Activated naive CD8-positive, alpha-beta T cell (primary cell): ENCODE measurements around the gene TBC1D5.

ENCODE experiments used
- H3K27ac Mint-ChIP-seq: one replicate; pipeline ENCODE4 v1.8.0; 2021; ENCODE audit warnings: mixed read lengths
- H3K27me3 Mint-ChIP-seq: one replicate; pipeline ENCODE4 v1.8.0; 2021; ENCODE audit warnings: mixed read lengths
- H3K36me3 Mint-ChIP-seq: one replicate; pipeline ENCODE4 v1.8.0; 2021; ENCODE audit warnings: mixed read lengths
- H3K4me1 Mint-ChIP-seq: one replicate; pipeline ENCODE4 v1.8.0; 2021; ENCODE audit warnings: low read depth, mixed read lengths
- H3K4me3 Mint-ChIP-seq: one replicate; pipeline ENCODE4 v1.8.0; 2021; ENCODE audit warnings: mild to moderate bottlenecking, mixed read lengths
- H3K9me3 Mint-ChIP-seq: one replicate; pipeline ENCODE4 v1.8.0; 2021; ENCODE audit warnings: low read depth, mixed read lengths

TBC1D5 gene

DNA sequence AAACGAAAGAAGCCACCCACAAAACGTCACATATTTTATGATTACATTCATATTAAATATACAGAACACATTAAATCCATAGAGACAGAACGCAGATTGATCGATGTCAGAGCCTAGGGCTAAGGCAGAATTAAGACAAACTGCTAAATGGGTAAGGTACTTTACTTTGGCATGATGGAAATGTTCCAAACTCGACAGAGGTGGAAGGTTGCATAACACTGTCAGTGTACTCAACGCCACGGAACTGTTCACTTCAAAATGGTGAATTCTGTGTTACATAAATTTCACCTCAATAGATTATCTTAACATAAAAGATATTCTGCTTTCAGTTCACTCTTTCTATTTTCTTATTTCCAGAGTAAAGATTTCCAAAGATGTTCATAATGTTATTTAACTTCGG is 158.4 kb downstream of the TBC1D5 start:
- H3K27me3 Mint-ChIP-seq: no peaks in the 10 kb centered on the region
- peaks cover 1% of the 10 kb centered on the region for H3K4me1 Mint-ChIP-seq
- H3K9me3 Mint-ChIP-seq: no peaks in the 10 kb centered on the region
- H3K27ac Mint-ChIP-seq: no peak overlapping the region
- H3K36me3 Mint-ChIP-seq: peaks cover 15% of the 10 kb centered on the region
- H3K4me3 Mint-ChIP-seq: no peak overlapping the region

DNA sequence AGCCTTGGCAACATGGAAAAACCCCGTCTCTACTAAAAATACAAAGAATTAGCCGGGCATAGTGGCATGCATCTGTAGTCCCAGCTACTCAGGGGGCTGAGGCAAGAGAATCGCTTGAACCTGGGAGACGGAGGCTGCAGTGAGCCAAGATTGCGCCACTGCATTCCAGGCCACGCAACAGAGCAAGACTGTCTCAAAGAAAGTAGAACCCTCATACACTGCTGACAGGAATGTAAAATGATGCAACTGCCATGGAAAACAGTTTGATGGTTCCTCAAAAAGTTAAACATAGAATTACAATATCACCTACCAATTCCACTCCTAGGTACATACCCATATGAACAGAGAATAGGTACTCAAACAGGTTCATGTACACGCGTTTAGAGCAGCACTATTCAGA is 158.9 kb downstream of the TBC1D5 start:
- Mint-ChIP-seq H3K4me1 (peaks cover 3% of the 10 kb centered on the region), H3K27ac (no peak overlapping the region), H3K36me3 (peaks cover 11% of the 10 kb centered on the region)

DNA sequence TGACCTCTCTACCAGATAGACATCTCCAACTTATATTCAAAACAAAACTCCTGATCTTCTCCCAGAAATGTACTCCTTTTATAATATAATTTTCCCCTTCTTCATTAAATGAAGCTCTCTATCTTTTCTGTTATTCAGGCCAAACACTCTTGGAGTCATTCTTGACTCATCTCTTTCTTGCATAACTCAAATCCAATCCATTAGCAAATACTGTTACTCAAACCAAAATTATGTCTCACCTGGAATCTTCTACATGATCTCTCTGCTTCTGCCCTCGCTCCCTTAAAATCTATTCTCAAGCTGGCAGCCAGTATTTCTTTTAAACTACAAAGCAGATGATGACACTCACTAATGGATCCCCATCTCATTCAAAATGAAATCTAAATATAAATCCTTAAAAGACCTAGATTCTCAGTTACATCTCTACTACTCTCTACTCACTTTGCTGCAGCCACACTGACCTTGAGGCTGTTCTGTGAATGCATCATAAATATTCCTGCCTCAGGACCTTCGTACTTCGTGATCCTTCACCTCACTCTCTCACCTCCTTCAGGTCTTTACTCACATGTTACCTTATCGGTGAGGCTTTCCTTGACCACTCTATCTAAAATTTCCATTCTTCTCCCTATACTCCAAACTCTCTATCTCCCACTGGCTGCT is 160.9 kb downstream of the TBC1D5 start:
- H3K27ac Mint-ChIP-seq: no peak overlapping the region
- no peaks in the 10 kb centered on the region for H3K9me3 Mint-ChIP-seq
- peaks cover 11% of the 10 kb centered on the region for H3K36me3 Mint-ChIP-seq
- no peaks in the 10 kb centered on the region for H3K27me3 Mint-ChIP-seq
- H3K4me1 Mint-ChIP-seq: peaks cover 6% of the 10 kb centered on the region
- no peak overlapping the region for H3K4me3 Mint-ChIP-seq

More for the DNA sequence above, 158.9 kb downstream of the TBC1D5 start:
- no peak overlapping the region for H3K4me3 Mint-ChIP-seq
- no peaks in the 10 kb centered on the region for H3K27me3 Mint-ChIP-seq
- no peaks in the 10 kb centered on the region for H3K9me3 Mint-ChIP-seq

DNA sequence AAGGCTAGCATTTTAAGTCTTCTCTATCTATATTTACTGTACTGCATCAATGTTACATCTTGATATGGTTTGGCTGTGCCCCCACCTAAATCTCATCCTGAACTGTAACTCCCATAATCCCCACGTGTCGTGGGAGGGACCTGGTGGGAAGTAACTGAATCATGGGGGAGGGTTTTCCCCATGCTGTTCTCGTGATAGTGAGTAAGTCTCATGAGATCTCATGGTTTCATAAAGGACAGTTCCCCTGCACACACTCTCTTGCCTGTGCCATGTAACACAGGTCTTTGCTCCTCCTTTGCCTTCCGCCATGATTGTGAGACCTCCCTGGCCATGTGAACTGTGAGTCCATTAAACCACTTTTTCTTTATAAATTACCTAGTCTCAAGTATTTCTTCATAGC is 161.5 kb downstream of the TBC1D5 start:
- H3K4me1 Mint-ChIP-seq: peaks cover 6% of the 10 kb centered on the region

DNA sequence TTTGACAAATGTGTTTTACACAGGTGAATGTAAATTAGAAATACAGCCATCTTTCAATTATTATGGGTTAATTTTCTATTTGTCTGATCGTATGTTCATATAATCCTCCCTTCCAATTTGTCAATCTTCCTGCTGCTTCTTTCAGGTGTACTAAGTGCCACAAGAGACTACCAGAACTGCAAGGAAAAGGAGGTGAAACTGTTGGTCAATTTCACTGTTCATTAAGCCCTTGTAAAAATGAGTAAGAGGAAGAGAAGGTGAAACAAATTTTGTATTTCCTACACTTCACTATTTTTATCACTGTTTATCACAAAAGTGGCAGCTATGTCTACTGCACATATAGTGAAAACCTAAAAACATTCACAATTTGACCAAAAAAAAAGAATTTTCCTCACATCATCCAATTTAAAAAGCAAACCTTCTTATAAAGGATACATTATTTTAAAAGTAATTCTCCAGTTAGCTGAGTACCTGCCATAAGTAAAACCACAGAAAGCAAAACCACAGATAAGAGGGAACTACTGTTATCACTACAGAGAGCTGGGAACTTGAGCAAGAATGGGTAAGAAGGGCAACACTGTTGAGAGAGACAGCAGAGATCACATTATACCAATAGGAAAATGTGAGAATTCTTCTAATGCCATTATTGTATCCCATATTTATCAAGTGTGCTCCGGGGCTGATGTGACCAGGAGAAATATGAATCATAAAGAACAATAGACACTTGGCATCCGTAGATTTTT is 163.0 kb downstream of the TBC1D5 start:
- no peak overlapping the region for H3K4me3 Mint-ChIP-seq
- peaks cover 7% of the 10 kb centered on the region for H3K36me3 Mint-ChIP-seq
- no peaks in the 10 kb centered on the region for H3K9me3 Mint-ChIP-seq
- no peak overlapping the region for H3K27ac Mint-ChIP-seq
- H3K27me3 Mint-ChIP-seq: no peaks in the 10 kb centered on the region
- H3K4me1 Mint-ChIP-seq: peaks cover 6% of the 10 kb centered on the region

More for the DNA sequence above, 161.5 kb downstream of the TBC1D5 start:
- Mint-ChIP-seq H3K9me3 (no peaks in the 10 kb centered on the region), H3K27ac (no peak overlapping the region), H3K4me3 (no peak overlapping the region), H3K36me3 (peaks cover 11% of the 10 kb centered on the region), H3K27me3 (no peaks in the 10 kb centered on the region)

DNA sequence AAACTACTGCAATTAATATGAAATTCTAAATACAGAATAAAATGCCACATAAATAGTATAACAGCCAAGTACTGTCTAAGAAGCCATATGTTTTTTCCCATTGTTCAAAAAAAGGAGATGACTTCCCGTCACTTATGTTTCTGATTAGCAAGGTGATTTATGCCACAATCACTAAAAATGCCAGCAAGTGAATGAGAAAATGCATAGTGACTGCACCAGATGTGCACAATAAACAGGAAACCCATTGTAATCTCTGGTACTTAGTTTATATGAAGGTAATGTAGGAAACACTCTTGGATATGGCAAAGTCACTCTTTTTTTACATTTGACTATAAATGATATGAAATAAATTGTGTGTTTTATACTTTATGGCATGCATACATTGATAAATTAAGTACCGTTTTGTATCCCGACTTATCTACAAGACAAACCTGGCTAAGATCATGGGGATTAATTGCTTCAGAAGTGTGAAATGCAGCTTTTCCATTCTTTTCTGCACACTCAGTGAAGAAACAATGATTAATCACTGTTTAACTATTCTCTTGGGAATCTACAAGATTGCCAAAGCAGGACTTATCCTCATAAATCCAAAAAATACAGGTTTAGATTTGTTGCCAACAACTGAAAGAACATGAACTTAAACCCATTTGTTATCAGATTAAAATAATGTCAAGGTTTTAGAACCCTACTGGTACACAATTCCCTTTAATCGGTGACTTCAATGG is 164.5 kb downstream of the TBC1D5 start:
- H3K4me1 Mint-ChIP-seq: peaks cover 9% of the 10 kb centered on the region
- H3K36me3 Mint-ChIP-seq: peaks cover 6% of the 10 kb centered on the region
- no peaks in the 10 kb centered on the region for H3K27me3 Mint-ChIP-seq
- no peak overlapping the region for H3K27ac Mint-ChIP-seq
- no peaks in the 10 kb centered on the region for H3K9me3 Mint-ChIP-seq
- no peak overlapping the region for H3K4me3 Mint-ChIP-seq

DNA sequence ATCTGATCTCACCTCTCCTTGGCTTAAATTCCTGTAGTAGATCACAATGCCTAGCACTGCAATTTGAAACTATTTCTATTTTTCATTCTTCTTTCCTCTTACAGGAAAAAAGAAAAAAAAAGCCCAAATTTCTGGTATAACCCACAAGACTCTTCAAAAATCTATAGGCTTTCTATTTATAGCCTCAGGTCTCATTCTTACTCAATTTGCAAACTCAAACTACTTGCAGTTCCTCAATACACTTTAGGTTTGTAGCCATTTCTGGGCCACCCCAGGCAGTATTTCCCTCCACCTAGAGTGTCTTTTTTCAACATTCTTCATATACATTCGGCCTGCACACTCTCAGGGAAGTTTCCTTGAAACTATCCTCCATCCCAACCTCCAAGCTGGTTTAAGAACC is 169.0 kb downstream of the TBC1D5 start:
- Mint-ChIP-seq H3K27me3 (no peaks in the 10 kb centered on the region), H3K9me3 (no peaks in the 10 kb centered on the region)

DNA sequence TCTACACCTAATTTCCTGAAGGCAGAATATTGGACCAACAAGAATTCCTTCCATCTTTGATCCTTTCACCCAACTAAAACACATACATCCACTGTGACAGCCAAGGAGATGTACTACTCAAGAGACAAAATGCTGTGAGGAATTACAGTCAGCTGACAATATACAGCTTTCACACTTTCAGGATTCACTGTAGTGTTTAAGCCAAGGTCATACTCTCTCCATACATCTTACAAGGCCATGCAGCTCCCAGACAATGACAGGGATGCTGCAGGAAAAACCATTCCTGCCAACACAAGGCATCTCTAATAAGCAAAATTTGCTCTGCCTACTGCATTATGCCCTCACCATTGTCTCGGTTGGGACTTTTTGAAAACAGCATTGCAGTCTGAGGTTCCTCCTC is 170.7 kb downstream of the TBC1D5 start:
- H3K36me3 Mint-ChIP-seq: peaks cover 3% of the 10 kb centered on the region
- no peaks in the 10 kb centered on the region for H3K27me3 Mint-ChIP-seq
- H3K9me3 Mint-ChIP-seq: no peaks in the 10 kb centered on the region
- no peak overlapping the region for H3K4me3 Mint-ChIP-seq
- no peak overlapping the region for H3K27ac Mint-ChIP-seq
- peaks cover 4% of the 10 kb centered on the region for H3K4me1 Mint-ChIP-seq

More for the DNA sequence above, 169.0 kb downstream of the TBC1D5 start:
- H3K4me1 Mint-ChIP-seq: peaks cover 6% of the 10 kb centered on the region
- H3K4me3 Mint-ChIP-seq: no peak overlapping the region
- no peak overlapping the region for H3K27ac Mint-ChIP-seq
- peaks cover 3% of the 10 kb centered on the region for H3K36me3 Mint-ChIP-seq

DNA sequence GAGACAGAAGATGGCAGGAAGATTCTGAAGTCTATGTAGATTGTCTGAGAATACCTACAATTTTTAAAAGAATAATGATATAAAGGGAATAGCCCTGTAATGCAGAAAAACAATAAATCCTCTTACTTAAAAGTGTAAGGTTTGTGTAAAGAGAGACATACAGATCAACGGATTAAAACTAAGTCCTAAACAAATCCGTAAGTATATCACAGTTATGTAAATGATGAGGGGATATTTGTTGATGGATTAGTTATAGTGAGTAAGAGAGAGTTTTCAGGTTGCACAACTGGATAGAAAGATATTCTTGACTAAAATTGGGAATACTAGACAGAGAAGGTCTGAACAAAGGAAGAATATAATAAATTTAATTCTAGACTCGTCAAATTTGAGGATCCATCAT is 179.6 kb downstream of the TBC1D5 start:
- Mint-ChIP-seq H3K4me3 (no peak overlapping the region), H3K27me3 (no peaks in the 10 kb centered on the region), H3K36me3 (peaks cover 15% of the 10 kb centered on the region), H3K27ac (no peak overlapping the region), H3K4me1 (peaks cover 11% of the 10 kb centered on the region), H3K9me3 (no peaks in the 10 kb centered on the region)

DNA sequence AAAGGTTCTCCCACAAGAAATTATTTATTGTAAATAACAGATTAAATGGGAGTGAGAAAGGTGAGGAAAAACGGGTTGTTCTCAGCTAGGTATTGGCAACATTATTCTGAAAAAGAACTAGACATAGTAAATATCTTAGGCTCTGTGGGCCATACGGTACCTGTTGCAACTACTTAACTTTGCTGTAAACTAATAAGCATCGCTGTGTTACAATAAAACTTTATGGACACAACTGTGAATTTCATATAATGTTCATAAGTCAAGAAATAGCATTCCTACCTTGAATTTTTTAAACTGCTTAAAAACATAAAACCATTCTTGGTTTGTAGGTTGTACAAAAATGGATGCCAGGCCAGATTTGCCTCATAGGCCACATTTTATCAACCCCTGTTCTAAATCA is 183.9 kb downstream of the TBC1D5 start:
- Mint-ChIP-seq H3K9me3 (no peaks in the 10 kb centered on the region), H3K4me3 (no peak overlapping the region), H3K36me3 (peaks cover 22% of the 10 kb centered on the region), H3K4me1 (no peaks in the 10 kb centered on the region), H3K27me3 (no peaks in the 10 kb centered on the region), H3K27ac (no peak overlapping the region)

DNA sequence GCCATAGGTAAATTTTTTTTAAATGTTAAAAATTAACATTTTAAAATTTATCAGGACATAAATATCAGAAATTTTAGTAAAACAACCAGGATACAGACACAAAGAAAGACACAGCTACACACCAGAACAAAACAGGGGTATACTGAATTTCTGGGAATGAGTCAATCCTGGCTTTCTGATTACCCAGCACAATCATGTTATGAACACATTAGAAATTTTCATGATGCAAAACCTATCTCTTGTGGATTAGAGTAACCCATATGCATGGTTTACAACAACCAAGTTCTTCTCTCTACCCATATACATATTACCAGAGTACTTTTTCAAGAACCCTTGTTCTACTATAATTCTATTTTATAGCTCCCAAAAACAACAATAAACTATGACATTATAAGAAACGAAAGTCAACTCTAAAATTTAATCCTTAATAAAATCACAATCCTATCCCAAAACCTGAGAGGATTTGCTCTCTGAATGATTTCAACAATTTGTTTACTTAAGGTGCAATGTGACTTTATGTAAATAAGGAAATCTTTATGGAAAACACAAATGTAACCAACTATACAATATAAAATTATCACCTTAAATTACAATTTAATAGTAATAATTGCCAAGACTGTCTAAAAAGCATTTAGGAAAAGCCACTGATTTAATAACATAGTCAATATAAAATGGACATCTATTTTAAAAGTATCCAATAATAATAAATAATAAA is 184.5 kb downstream of the TBC1D5 start:
- no peak overlapping the region for H3K4me3 Mint-ChIP-seq
- H3K27ac Mint-ChIP-seq: no peak overlapping the region
- H3K9me3 Mint-ChIP-seq: no peaks in the 10 kb centered on the region
- no peaks in the 10 kb centered on the region for H3K4me1 Mint-ChIP-seq
- H3K36me3 Mint-ChIP-seq: peaks cover 16% of the 10 kb centered on the region
- no peaks in the 10 kb centered on the region for H3K27me3 Mint-ChIP-seq

DNA sequence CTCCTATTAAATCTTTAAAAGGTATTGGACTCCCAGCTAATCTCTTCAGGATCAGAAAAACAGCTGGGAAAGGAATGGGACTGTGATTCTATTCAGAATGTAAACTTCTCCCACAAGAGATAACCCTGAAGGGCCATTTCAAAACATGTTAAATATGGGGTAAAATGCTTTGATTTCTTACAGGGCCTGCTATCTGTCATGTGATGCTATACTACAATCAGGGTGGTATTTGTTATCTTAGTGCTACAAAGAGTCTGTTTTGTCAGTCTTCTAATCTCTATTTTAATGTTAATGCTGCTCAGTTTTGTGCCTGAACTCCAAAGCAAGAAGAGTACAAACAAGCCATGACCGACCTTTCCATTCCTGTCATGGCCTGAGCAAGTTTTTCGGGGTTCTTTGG is 186.9 kb downstream of the TBC1D5 start:
- Mint-ChIP-seq H3K36me3 (peaks cover 9% of the 10 kb centered on the region), H3K9me3 (no peaks in the 10 kb centered on the region), H3K27me3 (no peaks in the 10 kb centered on the region), H3K27ac (no peak overlapping the region), H3K4me1 (no peaks in the 10 kb centered on the region), H3K4me3 (no peak overlapping the region)

DNA sequence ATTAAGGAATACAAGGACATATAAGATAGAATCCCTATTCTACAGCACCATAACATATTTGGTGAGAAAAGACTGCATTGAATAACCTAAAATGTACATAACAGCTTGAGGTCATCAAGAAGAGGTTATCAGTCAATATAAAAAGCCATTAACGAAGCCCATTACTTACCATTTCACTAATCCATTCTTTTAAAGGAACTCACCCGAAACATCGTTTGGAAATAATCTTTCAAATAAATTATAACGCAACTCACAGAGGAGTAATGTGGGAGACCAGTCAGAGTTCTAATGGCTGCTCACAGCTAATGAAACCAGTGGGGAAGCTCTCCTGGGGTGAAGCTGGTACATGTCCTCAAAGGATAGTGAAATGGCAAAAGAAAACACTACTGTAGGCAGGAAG is 188.4 kb downstream of the TBC1D5 start:
- H3K4me1 Mint-ChIP-seq: no peaks in the 10 kb centered on the region
- no peak overlapping the region for H3K27ac Mint-ChIP-seq
- H3K9me3 Mint-ChIP-seq: no peaks in the 10 kb centered on the region
- no peaks in the 10 kb centered on the region for H3K27me3 Mint-ChIP-seq
- H3K4me3 Mint-ChIP-seq: no peak overlapping the region
- peaks cover 9% of the 10 kb centered on the region for H3K36me3 Mint-ChIP-seq

DNA sequence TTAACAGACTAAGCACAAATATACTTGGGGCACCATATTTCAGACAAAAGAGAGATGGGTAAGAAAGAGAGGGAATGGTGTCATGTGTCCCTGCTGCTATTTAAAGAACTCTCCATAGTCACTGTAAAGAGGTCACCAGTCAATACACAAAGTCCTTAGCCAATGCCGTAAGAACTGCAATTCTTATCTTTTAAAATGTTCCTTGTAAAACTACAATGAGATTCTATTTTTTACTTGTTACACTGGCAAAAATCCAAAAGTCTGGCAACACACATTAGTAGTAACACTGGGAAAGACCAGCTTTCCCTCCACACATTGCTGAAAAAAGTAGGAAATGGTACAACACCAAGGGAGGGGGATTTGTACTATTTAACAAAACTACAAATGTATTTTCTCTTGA is 189.4 kb downstream of the TBC1D5 start:
- Mint-ChIP-seq H3K9me3 (no peaks in the 10 kb centered on the region), H3K4me1 (no peaks in the 10 kb centered on the region), H3K4me3 (no peak overlapping the region), H3K36me3 (peaks cover 11% of the 10 kb centered on the region), H3K27ac (no peak overlapping the region), H3K27me3 (no peaks in the 10 kb centered on the region)

DNA sequence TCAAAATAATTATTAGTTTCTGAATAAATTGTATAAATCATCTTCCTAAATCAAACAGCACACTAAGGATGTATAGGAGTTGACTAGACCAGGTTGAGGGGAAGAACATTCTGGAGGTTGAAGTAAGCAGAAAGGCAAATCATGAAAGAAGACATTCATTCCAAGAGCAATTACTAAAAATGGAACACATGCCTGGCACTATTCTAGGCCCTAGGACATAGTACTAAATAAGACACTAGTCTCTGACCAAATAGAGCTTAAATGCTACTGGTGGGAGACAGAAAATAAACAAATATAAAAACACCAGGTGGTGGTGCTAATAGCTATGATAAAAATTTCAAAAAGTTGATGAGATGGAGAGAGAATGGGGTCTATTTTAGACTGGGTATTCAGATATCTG is 190.1 kb downstream of the TBC1D5 start:
- H3K27ac Mint-ChIP-seq: no peak overlapping the region
- peaks cover 14% of the 10 kb centered on the region for H3K36me3 Mint-ChIP-seq
- H3K4me1 Mint-ChIP-seq: no peaks in the 10 kb centered on the region
- H3K4me3 Mint-ChIP-seq: no peak overlapping the region
- no peaks in the 10 kb centered on the region for H3K27me3 Mint-ChIP-seq
- H3K9me3 Mint-ChIP-seq: no peaks in the 10 kb centered on the region
